ENCODE data around the gene PFN2. TPM values are rescaled to one million over a fixed set of nuclear protein-coding genes. Genes with fewer than 3 reads are reported as not detected.
"Not testable (repeated sequence)": the region's sequence is repeated elsewhere in the genome, so short reads cannot be mapped to it uniquely, and the experiment has no call there.

Gene PFN2
- total RNA-seq, 1 donor from 2014 or later, result 265 TPM

DNA sequence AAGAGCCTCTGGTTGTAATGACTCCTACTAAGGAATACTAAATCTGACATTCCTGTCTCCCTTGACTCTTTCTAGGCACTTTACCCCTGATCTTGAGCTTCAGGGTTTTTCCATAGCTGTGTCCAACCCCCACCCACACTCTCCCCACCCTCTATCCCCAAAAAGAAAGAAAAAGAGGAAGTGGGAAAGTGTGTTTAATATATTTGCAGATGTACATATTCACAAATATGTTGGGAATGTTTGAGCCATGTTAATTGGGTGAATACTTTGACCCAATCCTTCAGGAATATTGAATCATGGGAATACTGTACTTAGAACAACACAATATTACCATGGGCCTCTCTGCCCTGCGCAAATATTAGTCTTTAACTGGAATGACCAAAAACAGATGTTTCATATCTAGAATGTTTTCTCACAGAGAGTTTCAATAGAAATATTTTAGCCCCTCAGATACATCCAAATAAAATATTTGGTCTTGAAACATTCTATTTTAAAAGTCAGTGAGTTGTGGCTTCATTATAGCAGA lies 19.8 kb upstream of the PFN2 start:
- TF ChIP-seq, protein P1, sequence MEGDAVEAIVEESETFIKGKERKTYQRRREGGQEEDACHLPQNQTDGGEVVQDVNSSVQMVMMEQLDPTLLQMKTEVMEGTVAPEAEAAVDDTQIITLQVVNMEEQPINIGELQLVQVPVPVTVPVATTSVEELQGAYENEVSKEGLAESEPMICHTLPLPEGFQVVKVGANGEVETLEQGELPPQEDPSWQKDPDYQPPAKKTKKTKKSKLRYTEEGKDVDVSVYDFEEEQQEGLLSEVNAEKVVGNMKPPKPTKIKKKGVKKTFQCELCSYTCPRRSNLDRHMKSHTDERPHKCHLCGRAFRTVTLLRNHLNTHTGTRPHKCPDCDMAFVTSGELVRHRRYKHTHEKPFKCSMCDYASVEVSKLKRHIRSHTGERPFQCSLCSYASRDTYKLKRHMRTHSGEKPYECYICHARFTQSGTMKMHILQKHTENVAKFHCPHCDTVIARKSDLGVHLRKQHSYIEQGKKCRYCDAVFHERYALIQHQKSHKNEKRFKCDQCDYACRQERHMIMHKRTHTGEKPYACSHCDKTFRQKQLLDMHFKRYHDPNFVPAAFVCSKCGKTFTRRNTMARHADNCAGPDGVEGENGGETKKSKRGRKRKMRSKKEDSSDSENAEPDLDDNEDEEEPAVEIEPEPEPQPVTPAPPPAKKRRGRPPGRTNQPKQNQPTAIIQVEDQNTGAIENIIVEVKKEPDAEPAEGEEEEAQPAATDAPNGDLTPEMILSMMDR (IDR thresholded peaks at IDR 0.05; ENCODE audit: insufficient read depth, low read length, severe bottlenecking), result no peak
- no peak for FAIRE-seq
- DNase-seq (ENCODE audit: low read depth), result no peak
- H3K4me3 ChIP-seq (ENCODE audit: low read depth, low read length), result no peak overlapping the region
- H3K36me3 ChIP-seq (ENCODE audit: control insufficient read depth, insufficient read depth, low read length), result no peaks in the 10 kb centered on the region
- H3K27me3 ChIP-seq (ENCODE audit: control insufficient read depth, insufficient read depth, low read length), result no peaks in the 10 kb centered on the region

- no peak for DNase-seq (ENCODE audit: low read depth)
- H3K27me3 ChIP-seq (ENCODE audit: control insufficient read depth, insufficient read depth, low read length), result no peaks in the 10 kb centered on the region
- no peaks in the 10 kb centered on the region for H3K36me3 ChIP-seq (ENCODE audit: control insufficient read depth, insufficient read depth, low read length)
- no peak for FAIRE-seq
- no peak overlapping the region for H3K4me3 ChIP-seq (ENCODE audit: low read depth, low read length)
- TF ChIP-seq, protein P1 (IDR thresholded peaks at IDR 0.05; ENCODE audit: insufficient read depth, low read length, severe bottlenecking), result no peak
Observed at GRCh38 chr3:149989307-149989706, 18.6 kb upstream of the PFN2 start.

GRCh38 chr3:149983628-149984027 lies 12.9 kb upstream of the PFN2 start:
- H3K27me3 ChIP-seq (ENCODE audit: control insufficient read depth, insufficient read depth, low read length), result no peaks in the 10 kb centered on the region
- H3K36me3 ChIP-seq (ENCODE audit: control insufficient read depth, insufficient read depth, low read length), result no peaks in the 10 kb centered on the region
- no peak overlapping the region for H3K4me3 ChIP-seq (ENCODE audit: low read depth, low read length)
- TF ChIP-seq, protein P1 (IDR thresholded peaks at IDR 0.05; ENCODE audit: insufficient read depth, low read length, severe bottlenecking), result no peak
- DNase-seq (ENCODE audit: low read depth), result no peak
- no peak for FAIRE-seq

- H3K4me3 ChIP-seq (ENCODE audit: low read depth, low read length); DNase-seq (ENCODE audit: low read depth); FAIRE-seq; H3K27me3 ChIP-seq (ENCODE audit: control insufficient read depth, insufficient read depth, low read length); H3K36me3 ChIP-seq (ENCODE audit: control insufficient read depth, insufficient read depth, low read length): not testable (repeated sequence)
Observed at GRCh38 chr3:149983053-149983452, 12.4 kb upstream of the PFN2 start.

DNA sequence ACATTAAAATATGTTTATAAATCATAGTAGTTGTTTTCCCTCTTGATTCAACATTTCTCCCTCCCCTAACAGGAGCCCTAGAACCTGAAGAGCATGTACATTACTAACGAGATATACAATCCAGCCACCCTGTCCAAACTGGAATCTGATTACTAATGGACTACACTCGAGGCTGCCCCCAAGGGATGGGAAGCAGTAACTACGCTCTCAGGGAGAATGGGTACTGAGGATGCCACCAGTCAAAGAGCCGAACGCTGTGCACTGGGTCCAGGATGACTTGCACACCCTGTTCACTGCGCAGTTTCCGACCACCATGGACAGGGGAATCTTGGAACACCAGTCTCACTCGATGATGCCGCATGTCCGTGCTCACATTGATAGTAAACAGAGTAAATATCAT lies 11.3 kb upstream of the PFN2 start:
- DNase-seq (ENCODE audit: low read depth), result not testable (repeated sequence)
- peak; percentile 95 for FAIRE-seq

DNA sequence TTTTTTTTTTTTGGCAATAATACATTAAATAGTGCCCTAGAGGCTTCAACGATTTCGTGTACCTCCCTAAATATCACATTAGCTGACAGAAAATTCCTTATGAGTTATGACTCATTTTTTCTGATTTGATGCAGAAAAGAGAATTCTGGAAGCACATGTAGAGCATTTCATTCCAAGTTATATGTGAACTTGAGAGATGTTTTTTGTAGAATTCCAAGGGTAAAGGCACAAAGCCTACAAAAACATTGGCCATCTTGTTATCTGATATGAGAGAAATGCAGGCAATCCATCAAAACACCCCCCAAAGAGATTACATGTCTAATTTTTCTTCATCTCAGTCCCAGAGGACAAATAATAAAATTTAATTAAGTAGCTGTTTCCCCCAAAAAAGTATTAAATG lies 6.7 kb upstream of the PFN2 start:
- no peak overlapping the region for H3K4me3 ChIP-seq (ENCODE audit: low read depth, low read length)
- no peaks in the 10 kb centered on the region for H3K27me3 ChIP-seq (ENCODE audit: control insufficient read depth, insufficient read depth, low read length)
- TF ChIP-seq, protein P1 (IDR thresholded peaks at IDR 0.05; ENCODE audit: insufficient read depth, low read length, severe bottlenecking), result no peak
- DNase-seq (ENCODE audit: low read depth) (no peak), FAIRE-seq (no peak)
- H3K36me3 ChIP-seq (ENCODE audit: control insufficient read depth, insufficient read depth, low read length), result no peaks in the 10 kb centered on the region

More for the DNA sequence above, 11.3 kb upstream of the PFN2 start:
- not testable (repeated sequence) for H3K4me3 ChIP-seq (ENCODE audit: low read depth, low read length); H3K27me3 ChIP-seq (ENCODE audit: control insufficient read depth, insufficient read depth, low read length); H3K36me3 ChIP-seq (ENCODE audit: control insufficient read depth, insufficient read depth, low read length)

DNA sequence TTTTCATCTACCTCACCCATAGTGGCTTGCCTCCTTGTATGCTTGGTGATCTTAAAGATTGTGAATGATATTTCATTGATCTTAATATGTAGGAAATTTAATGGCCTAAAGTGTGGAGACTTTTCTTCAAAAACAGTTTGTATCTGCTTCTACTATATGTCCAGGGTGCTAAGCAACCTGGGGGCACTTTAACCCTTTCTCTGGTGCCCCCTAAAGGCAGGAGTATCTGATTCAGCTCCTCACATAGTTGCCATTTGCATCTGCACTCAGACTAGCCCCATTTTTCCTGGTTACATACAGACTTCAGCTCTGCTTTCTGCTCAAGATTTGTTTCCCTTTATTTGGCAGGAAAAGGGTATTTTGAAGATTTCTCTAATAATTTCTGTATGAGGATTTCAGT lies 5.2 kb upstream of the PFN2 start:
- Histone ChIP-seq H3K36me3 (ENCODE audit: control insufficient read depth, insufficient read depth, low read length) (no peaks in the 10 kb centered on the region), H3K4me3 (ENCODE audit: low read depth, low read length) (no peak overlapping the region), H3K27me3 (ENCODE audit: control insufficient read depth, insufficient read depth, low read length) (no peaks in the 10 kb centered on the region)
- TF ChIP-seq, protein P1 (IDR thresholded peaks at IDR 0.05; ENCODE audit: insufficient read depth, low read length, severe bottlenecking), result no peak
- FAIRE-seq, result no peak
- DNase-seq (ENCODE audit: low read depth), result no peak

Measured in bronchial epithelial cell (primary cell).